Suprapubic skin (tissue), 4 donors: Measurements from ENCODE around the gene INPP5A. TPM values are rescaled to one million over a fixed set of nuclear protein-coding genes. Genes with fewer than 3 reads are reported as not detected.

Source experiments
- DNase-seq, 2 donors: peaks; one replicate each; pipeline ENCODE4 v3.0.0-alpha.2; 2019; ENCODE audit warnings: low spot score in 2 of 2
- H3K27ac ChIP-seq: fragments of 200-600 bp; sonication (generic); one replicate; pipeline ENCODE4 v1.5.1; 2019
- H3K27me3 ChIP-seq: fragments of 200-600 bp; sonication (generic); one replicate; pipeline ENCODE4 v1.5.1; 2019
- H3K36me3 ChIP-seq: fragments of 200-600 bp; sonication (generic); one replicate; pipeline ENCODE4 v1.5.1; 2019
- H3K4me1 ChIP-seq: fragments of 200-600 bp; sonication (generic); one replicate; pipeline ENCODE4 v1.5.1; 2019
- H3K4me3 ChIP-seq: fragments of 200-600 bp; sonication (generic); one replicate; pipeline ENCODE4 v1.5.1; 2019; ENCODE audit warnings: mild to moderate bottlenecking
- H3K9me3 ChIP-seq: fragments of 200-600 bp; sonication (generic); one replicate; pipeline ENCODE4 v1.5.1; 2019
- CTCF ChIP-seq, 2 donors: fragments of 200-600 bp in 1 of 2; fragments of 450-650 bp in 1 of 2; sonication (generic) in 1 of 2; IDR thresholded peaks; one replicate each; pipeline ENCODE4 v1.5.1; 2016 to 2019; ENCODE audit warnings: antibody characterized with exemption in 2 of 2, mild to moderate bottlenecking in 1 of 2, moderate library complexity in 1 of 2
- EP300 ChIP-seq: sonication (generic); formaldehyde crosslinking; IDR thresholded peaks from one replicate; pipeline ENCODE4 v1.6.1; 2017; ENCODE audit warnings: antibody characterized with exemption
- POLR2A ChIP-seq, 2 donors: fragments of 450-650 bp; IDR thresholded peaks; one replicate each; pipeline ENCODE4 v1.6.1; 2017; ENCODE audit warnings: antibody characterized with exemption in 2 of 2, mild to moderate bottlenecking in 2 of 2, moderate library complexity in 2 of 2
- POLR2AphosphoS5 ChIP-seq, 3 donors: sonication (generic); formaldehyde crosslinking; IDR thresholded peaks; one replicate each; pipeline ENCODE4 v1.6.1; 2017; ENCODE audit warnings: antibody characterized with exemption in 3 of 3
- WGBS: methylation state at CpG from one replicate; pipeline ENCODE4 v1.1.5; 2018; 5-methylcytosine and 5-hydroxymethylcytosine counted together
- total RNA-seq, 4 donors: library from RNA; depleted of rRNA; stranded (reverse); fragments of >200 nt; gene quantifications; one replicate each; pipeline ENCODE4 v1.1.0, GENCODE V29; 2016

INPP5A gene
- total RNA-seq, 4 donors from 2014 or later: 28.1 to 39.1 (median 32.3) TPM

DNA sequence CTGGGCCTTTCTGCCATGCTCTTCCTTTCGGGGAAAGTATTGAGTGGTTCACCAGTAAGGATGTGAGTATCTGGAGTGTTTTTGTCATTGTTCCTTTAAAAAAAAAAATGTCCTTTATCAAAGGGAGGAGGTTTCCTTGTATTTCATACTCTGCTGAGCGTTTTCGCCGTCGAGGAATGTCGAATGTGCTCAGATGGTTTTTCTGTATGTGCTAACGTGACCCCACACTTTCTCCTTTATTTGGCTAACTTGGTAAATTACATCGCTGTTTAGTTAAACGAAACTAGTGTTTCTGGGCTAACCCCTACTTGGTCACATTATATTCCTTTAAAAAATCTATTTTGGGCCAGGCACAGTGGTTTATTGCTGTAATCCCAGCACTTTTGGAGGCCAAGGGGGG lies 45.9 kb downstream of the INPP5A start:
- Histone ChIP-seq H3K27me3 (no peaks in the 10 kb centered on the region), H3K4me3 (no peak overlapping the region), H3K9me3 (no peaks in the 10 kb centered on the region), H3K4me1 (peaks cover 17% of the 10 kb centered on the region), H3K27ac (no peak overlapping the region), H3K36me3 (no peaks in the 10 kb centered on the region)
- DNase-seq: peak in 1 of 2 donors; percentile 27
- 87% methylated on average over 9 of the region's 9 CpGs for WGBS
- no peak for TF ChIP-seq POLR2AphosphoS5 (IDR thresholded peaks at IDR 0.05)
- TF ChIP-seq POLR2A (IDR thresholded peaks at IDR 0.05): no peak
- TF ChIP-seq CTCF (IDR thresholded peaks at IDR 0.05): no peak
- TF ChIP-seq EP300: no peak

DNA sequence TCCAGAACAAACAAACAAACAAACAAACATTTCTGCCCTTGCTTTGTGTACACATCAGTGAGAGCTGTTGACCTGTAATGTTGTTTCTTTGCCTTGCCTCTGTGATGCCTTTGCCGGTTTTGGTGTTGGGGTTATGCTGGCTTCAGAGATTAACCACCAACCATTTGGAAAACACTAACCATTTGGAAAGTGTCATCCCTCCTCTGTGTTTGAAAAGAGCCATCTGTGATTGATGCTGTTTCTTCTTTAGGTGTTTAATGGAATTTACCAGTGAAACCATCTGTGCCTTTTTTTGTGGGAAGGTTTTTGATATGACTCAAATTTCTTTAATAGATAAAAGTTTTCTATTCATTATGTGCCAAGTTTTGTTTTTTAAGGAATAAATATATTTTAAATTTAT lies 46.5 kb downstream of the INPP5A start:
- 87% methylated on average over 1 of the region's 1 CpG for WGBS
- TF ChIP-seq EP300 (no peak), POLR2A (IDR thresholded peaks at IDR 0.05) (no peak), CTCF (IDR thresholded peaks at IDR 0.05) (no peak), POLR2AphosphoS5 (IDR thresholded peaks at IDR 0.05) (no peak)
- Histone ChIP-seq H3K4me1 (peaks cover 17% of the 10 kb centered on the region), H3K27ac (no peak overlapping the region), H3K9me3 (no peaks in the 10 kb centered on the region), H3K4me3 (no peak overlapping the region), H3K36me3 (no peaks in the 10 kb centered on the region), H3K27me3 (no peaks in the 10 kb centered on the region)
- no peak for DNase-seq

DNA sequence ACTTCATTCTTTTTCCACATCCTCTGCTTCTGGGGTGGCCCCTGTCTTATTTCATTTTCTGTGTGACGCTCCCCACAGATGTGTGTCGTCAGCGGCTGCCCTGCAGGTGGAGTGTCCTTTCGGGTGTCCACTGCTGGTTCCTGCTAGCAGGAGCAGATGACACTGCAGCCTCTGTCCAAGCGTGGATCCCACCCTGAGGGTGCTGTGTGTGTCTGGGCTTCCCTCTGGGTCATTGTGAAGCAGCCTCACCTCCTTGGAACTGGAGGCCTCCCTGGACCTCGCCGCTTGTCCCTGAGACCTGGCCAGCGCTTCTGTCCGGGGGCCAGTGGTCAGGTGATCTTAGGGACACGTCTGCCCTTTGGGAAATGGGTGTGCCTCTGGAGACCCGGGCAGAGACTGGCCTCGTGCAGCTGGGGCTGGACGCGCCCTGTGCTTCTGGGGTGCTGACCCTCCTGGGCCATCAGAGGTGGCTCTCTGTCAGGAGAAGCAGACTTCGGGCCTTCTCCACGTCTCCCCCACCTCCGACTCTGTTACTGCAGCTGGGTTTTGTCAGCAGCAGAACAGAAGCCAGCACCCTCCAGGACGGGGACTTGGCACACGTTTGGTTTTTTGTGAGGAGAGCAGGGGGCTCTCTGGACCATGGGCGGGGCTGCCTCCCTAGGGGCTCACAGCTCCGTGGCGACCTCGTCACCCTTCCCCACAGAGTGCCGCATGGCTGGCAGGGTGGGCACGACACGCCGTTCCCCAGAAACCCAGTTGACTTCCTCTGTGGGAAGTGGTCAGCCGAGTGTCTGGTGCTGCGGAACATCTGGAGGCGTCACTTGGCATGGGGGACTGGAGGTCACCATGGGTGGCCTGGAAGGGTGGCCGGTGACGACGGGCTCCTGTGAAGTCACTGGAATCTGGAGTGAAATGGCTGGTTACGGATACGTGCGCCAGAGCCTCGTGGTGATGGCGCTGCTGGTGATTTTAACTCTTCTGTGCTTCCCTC lies 48.4 kb downstream of the INPP5A start:
- no peak for TF ChIP-seq CTCF (IDR thresholded peaks at IDR 0.05)
- no peak for TF ChIP-seq EP300
- TF ChIP-seq POLR2AphosphoS5 (IDR thresholded peaks at IDR 0.05): no peak
- no peak for TF ChIP-seq POLR2A (IDR thresholded peaks at IDR 0.05)
- Histone ChIP-seq H3K4me1 (peaks cover 25% of the 10 kb centered on the region), H3K9me3 (no peaks in the 10 kb centered on the region), H3K27me3 (no peaks in the 10 kb centered on the region), H3K4me3 (no peak overlapping the region), H3K36me3 (no peaks in the 10 kb centered on the region), H3K27ac (no peak overlapping the region)
- peak in 1 of 2 donors; percentile 64 for DNase-seq
- 78% methylated on average over 33 of the region's 38 CpGs for WGBS

GRCh38 chr10:132586739-132587138 lies 49.2 kb downstream of the INPP5A start:
- Histone ChIP-seq H3K27me3 (no peaks in the 10 kb centered on the region), H3K36me3 (no peaks in the 10 kb centered on the region), H3K27ac (no peak overlapping the region), H3K9me3 (no peaks in the 10 kb centered on the region), H3K4me3 (no peak overlapping the region), H3K4me1 (peaks cover 32% of the 10 kb centered on the region)
- WGBS: 91% methylated on average over 22 of the region's 22 CpGs
- DNase-seq: no peak
- no peak for TF ChIP-seq POLR2A (IDR thresholded peaks at IDR 0.05)
- no peak for TF ChIP-seq EP300
- TF ChIP-seq POLR2AphosphoS5 (IDR thresholded peaks at IDR 0.05): no peak
- no peak for TF ChIP-seq CTCF (IDR thresholded peaks at IDR 0.05)

DNA sequence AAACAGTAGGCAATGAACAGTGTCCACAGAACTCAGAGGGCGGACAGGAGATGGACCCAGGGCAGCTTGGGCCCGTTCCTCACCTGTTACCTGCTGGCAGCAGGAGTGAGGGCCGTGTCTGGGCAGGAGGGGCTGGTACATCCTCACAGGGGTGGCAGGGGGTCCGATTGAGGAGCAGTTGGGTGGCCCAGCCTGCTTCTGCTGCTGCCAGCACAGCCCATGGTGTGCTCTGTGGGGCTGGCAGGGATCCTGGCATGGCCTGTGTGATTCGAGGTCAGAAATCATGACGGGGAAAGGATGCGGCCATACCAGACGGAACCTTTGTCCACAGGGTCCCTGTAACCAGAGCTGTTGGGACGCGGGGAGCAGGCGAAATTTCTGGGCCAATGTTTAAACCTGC lies 49.6 kb downstream of the INPP5A start:
- Histone ChIP-seq H3K4me3 (no peak overlapping the region), H3K9me3 (no peaks in the 10 kb centered on the region), H3K4me1 (peaks cover 32% of the 10 kb centered on the region), H3K36me3 (no peaks in the 10 kb centered on the region), H3K27me3 (no peaks in the 10 kb centered on the region), H3K27ac (no peak overlapping the region)
- DNase-seq: peak in 1 of 2 donors; percentile 51
- no peak for TF ChIP-seq CTCF (IDR thresholded peaks at IDR 0.05)
- TF ChIP-seq POLR2AphosphoS5 (IDR thresholded peaks at IDR 0.05): no peak
- WGBS: 89% methylated on average over 11 of the region's 11 CpGs
